ENCODE measurements around the gene PABPC1L.
"Not testable (repeated sequence)": the region's sequence is repeated elsewhere in the genome, so short reads cannot be mapped to it uniquely, and the experiment has no call there.

The PABPC1L gene

GRCh38 chr20:44909872-44910689 lies at the start of gene PABPC1L:
TSS of gene PABPC1L (plus strand) at chr20:44910060. CDS start at chr20:44910144, 84 bp downstream.
- in situ Hi-C loops (cut with MboI; ENCODE audit: low sequenced_read_pairs) = no loop called here

GRCh38 chr20:44861531-44862006 lies 48.3 kb upstream of the PABPC1L start:
- in situ Hi-C loops (cut with MboI; ENCODE audit: low sequenced_read_pairs) = loop anchor here (10.0 kb wide), 1 partner anchor 177 kb away; no protein-coding TSS in a partner anchor

DNA sequence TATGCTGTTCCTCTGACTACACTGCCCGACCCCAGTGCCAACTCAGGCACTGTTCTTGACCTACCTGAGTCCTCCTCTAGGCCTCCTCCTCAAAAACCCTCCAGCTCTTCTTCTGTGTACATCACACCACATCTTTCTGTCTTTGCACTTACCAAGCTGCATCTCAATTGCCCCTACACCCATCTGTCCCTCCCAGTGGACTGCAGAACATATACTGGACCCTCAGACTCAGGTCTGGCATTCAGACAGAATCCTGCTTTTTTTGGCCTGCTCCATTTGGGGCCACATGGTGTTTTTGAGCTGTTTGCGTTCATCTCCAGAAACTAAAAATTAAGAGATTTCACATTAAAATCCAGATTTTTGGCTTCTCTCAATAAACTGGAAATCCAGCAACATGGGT lies 47.6 kb upstream of the PABPC1L start:
- in situ Hi-C loops (cut with MboI; ENCODE audit: low sequenced_read_pairs) = loop anchor here (10.0 kb wide), 1 partner anchor 177 kb away; no protein-coding TSS in a partner anchor

GRCh38 chr20:44863365-44864084 lies 46.3 kb upstream of the PABPC1L start:
- in situ Hi-C loops (cut with MboI; ENCODE audit: low sequenced_read_pairs) = loop anchor here (10.0 kb wide), 1 partner anchor 179 kb away; no protein-coding TSS in a partner anchor

DNA sequence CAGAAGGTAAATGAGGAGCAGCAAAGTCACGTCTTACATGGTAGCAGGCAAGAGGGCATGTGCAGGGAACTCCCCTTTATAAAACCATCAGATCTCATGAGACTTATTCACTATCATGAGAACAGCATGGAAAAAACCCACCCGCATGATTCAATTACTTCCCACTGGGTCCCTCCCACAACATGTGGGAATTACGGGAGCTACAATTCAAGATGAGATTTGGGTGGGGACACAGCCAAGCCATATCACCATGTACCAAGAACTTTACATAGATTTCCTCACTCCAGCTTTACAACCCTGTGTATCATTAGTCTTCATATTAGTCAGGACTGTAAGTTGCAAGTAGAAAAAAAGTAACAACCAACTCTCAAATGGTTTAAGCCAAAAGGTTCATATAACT lies 45.4 kb upstream of the PABPC1L start:
- in situ Hi-C loops (cut with MboI; ENCODE audit: low sequenced_read_pairs) = loop anchor here (10.0 kb wide), 1 partner anchor 180 kb away; no protein-coding TSS in a partner anchor

- in situ Hi-C loops (cut with MboI; ENCODE audit: low sequenced_read_pairs) = loop anchor here (10.0 kb wide), 1 partner anchor 182 kb away; no protein-coding TSS in a partner anchor
Observed at GRCh38 chr20:44866703-44867335, 43.0 kb upstream of the PABPC1L start.

DNA sequence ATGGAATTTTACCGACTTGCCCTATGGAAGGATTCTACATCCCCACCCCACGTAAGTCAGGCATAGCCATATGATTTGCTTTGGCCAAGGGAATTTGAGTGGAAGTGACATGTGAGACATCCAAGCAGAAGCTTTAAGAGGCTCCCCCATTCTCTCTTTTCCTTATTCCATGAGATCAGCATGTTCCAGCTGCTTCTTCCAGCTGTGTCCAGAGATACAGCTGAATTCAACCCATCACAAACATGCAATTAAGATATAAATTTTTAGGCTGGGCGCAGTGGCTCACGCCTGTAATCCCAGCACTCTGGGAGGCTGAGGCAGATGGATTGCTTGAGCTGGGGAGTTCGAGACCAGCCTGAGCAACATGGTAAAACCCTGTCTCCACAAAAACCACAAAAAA lies 40.4 kb upstream of the PABPC1L start:
- in situ Hi-C loops (cut with MboI; ENCODE audit: low sequenced_read_pairs) = loop anchor here (10.0 kb wide), 1 partner anchor 185 kb away; no protein-coding TSS in a partner anchor

GRCh38 chr20:44882360-44882759 lies 27.5 kb upstream of the PABPC1L start:
- in situ Hi-C loops (cut with MboI; ENCODE audit: low sequenced_read_pairs) = not testable (repeated sequence)

GRCh38 chr20:44883214-44883902 lies 26.5 kb upstream of the PABPC1L start:
- in situ Hi-C loops (cut with MboI; ENCODE audit: low sequenced_read_pairs) = no loop called here

GRCh38 chr20:44884907-44885391 lies 24.9 kb upstream of the PABPC1L start:
- in situ Hi-C loops (cut with MboI; ENCODE audit: low sequenced_read_pairs) = no loop called here

GRCh38 chr20:44885392-44886265 lies 24.2 kb upstream of the PABPC1L start, which contains the start of gene YWHAB:
TSS of gene YWHAB (plus strand) at chr20:44885705. CDS start at chr20:44901534, 15,829 bp downstream.
- in situ Hi-C loops (cut with MboI; ENCODE audit: low sequenced_read_pairs) = no loop called here

DNA sequence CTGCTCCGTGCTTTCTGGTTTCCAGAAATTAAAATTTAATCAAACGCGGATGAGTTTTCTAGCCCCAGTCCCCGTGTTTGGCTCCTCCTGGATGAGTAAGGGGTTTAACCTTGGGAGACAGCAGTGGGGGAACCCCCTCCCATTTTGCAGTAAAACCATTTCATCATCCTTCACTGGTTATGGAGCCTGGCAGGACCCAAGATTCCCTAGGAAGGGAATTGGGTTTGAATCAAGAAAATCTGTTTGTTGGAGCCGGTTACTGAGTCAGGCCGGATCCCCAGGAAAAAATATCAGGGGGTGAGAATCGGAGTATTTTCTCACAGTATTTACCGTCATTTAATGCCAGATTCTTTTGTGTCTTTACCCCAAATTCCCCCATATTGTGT lies 23.6 kb upstream of the PABPC1L start:
- in situ Hi-C loops (cut with MboI; ENCODE audit: low sequenced_read_pairs) = no loop called here

GRCh38 chr20:44886828-44887227 lies 23.0 kb upstream of the PABPC1L start:
- in situ Hi-C loops (cut with MboI; ENCODE audit: low sequenced_read_pairs) = no loop called here

GRCh38 chr20:44887466-44887865 lies 22.4 kb upstream of the PABPC1L start:
- in situ Hi-C loops (cut with MboI; ENCODE audit: low sequenced_read_pairs) = no loop called here

DNA sequence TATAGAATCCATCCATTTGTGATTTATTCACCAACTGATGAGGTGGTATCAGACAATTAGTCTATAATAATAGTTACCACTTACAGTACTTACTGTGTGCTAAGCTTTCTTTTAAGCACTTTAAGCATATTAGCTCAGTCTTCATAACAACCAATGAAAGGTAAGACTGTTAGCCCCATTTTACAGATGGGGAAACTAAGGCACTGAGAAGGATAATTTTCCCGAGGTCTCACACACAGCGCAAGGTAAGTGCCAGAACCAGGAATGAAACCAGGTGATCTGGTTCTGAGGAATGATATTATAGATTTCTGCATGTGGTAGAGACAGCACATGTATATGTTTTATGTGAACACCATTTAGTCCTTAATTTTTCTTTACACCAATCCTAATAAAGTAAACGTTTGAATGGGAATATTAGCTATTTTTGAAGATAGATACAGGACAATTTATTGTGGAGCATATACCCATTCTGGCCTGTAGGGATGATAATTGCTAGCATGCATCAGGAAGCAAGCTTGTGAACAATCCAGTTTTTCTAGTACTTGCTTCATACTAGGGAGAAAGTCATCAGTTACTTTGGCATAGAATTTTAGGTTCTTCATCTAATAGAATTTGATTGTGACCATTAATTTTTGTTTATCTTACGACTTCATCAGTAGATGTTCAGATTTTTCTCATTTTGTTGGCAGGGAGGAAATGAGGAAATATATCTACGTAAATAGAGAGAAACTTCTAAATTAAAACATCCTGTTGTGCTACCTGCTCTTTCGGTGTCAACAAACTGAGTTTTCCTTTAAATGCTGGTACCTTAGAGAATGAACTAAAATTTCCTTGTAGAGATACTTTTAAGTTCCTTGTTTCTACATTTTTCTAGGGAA lies 21.4 kb upstream of the PABPC1L start:
- in situ Hi-C loops (cut with MboI; ENCODE audit: low sequenced_read_pairs) = no loop called here

GRCh38 chr20:44891826-44892225 lies 18.0 kb upstream of the PABPC1L start:
- in situ Hi-C loops (cut with MboI; ENCODE audit: low sequenced_read_pairs) = no loop called here

DNA sequence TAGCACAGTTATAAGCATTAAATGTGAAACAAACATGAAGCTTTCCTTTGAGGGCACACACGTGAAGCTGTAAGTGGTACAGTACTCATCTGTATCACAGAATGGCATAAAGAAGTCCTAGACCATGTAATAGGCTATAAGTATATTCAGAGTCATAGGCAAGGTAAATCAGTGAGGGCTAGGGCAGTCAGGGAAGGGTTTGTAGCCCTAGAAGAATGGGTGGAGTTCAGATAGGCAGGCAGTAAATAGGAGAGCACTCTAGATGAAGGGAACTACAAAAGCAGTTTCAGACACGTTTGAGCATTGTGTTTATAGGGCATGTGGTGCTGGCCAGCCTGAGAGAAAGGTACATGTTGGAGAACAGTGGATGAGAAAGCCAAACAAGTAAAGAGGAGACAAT lies 14.9 kb upstream of the PABPC1L start:
- in situ Hi-C loops (cut with MboI; ENCODE audit: low sequenced_read_pairs) = no loop called here

- in situ Hi-C loops (cut with MboI; ENCODE audit: low sequenced_read_pairs) = no loop called here
Observed at GRCh38 chr20:44896583-44896982, 13.3 kb upstream of the PABPC1L start.

Data from HL-60/S4 treated with phorbol 12-myristate 13-acetate at 8.2 ng/mL for 4 days and 3 days (cell line).